GM19463 (cell line): ENCODE results near the gene KIF21A.

Experiments
- ATAC-seq: cut with Tn5 transposase; IDR thresholded peaks from one replicate; pipeline ENCODE4 v1.9.1; 2021; ENCODE audit warnings: mild to moderate bottlenecking, moderate library complexity; ENCODE audit not compliant: unreplicated experiment

The KIF21A gene

GRCh38 chr12:39440101-39440500 lies 2.8 kb downstream of the KIF21A start:
- no peak for ATAC-seq

- no peak for ATAC-seq
Measured at GRCh38 chr12:39435531-39435930, 7.4 kb downstream of the KIF21A start.

GRCh38 chr12:39431797-39432196 lies 11.1 kb downstream of the KIF21A start:
- no peak for ATAC-seq

GRCh38 chr12:39431002-39431796 lies 11.7 kb downstream of the KIF21A start:
- ATAC-seq = no peak

- no peak for ATAC-seq
Measured at GRCh38 chr12:39429809-39430208, 13.1 kb downstream of the KIF21A start.

GRCh38 chr12:39427360-39427808 lies 15.5 kb downstream of the KIF21A start:
- ATAC-seq = no peak

GRCh38 chr12:39426636-39427240 lies 16.2 kb downstream of the KIF21A start:
- ATAC-seq = no peak

GRCh38 chr12:39420043-39420442 lies 22.9 kb downstream of the KIF21A start:
- no peak for ATAC-seq

- no peak for ATAC-seq
Measured at GRCh38 chr12:39419471-39419870, 23.4 kb downstream of the KIF21A start.

GRCh38 chr12:39417916-39418315 lies 25.0 kb downstream of the KIF21A start:
- ATAC-seq = no peak

- peak; percentile 41 for ATAC-seq
Measured at GRCh38 chr12:39413836-39414771, 28.8 kb downstream of the KIF21A start.

- ATAC-seq = no peak
Measured at GRCh38 chr12:39412210-39412609, 30.7 kb downstream of the KIF21A start.

GRCh38 chr12:39406262-39406661 lies 36.7 kb downstream of the KIF21A start:
- no peak for ATAC-seq

- ATAC-seq = no peak
Measured at GRCh38 chr12:39405580-39405979, 37.3 kb downstream of the KIF21A start.

GRCh38 chr12:39404000-39404399 lies 38.9 kb downstream of the KIF21A start:
- ATAC-seq = no peak

GRCh38 chr12:39403376-39403775 lies 39.5 kb downstream of the KIF21A start:
- no peak for ATAC-seq

- ATAC-seq = peak; percentile 65
Measured at GRCh38 chr12:39402922-39403321, 40.0 kb downstream of the KIF21A start.

- no peak for ATAC-seq
Measured at GRCh38 chr12:39401459-39401858, 41.5 kb downstream of the KIF21A start.

- no peak for ATAC-seq
Measured at GRCh38 chr12:39395866-39396265, 47.1 kb downstream of the KIF21A start.

GRCh38 chr12:39393890-39394289 lies 49.0 kb downstream of the KIF21A start:
- ATAC-seq = no peak

- ATAC-seq = no peak
Measured at GRCh38 chr12:39393179-39393578, 49.7 kb downstream of the KIF21A start.
